GM19240 (cell line): ENCODE results near the gene PRDX2.
A peak's percentile ranks its signal among the peaks of the same experiment; 100 is the strongest.

Experiments
- DNase-seq: peaks from one replicate; pipeline ENCODE4 v3.0.0; 2011; ENCODE audit warnings: low spot score; ENCODE audit not compliant: insufficient read length

The PRDX2 gene

GRCh38 chr19:12782174-12782423 lies 19.5 kb downstream of the PRDX2 start:
- DNase-seq: no peak

- DNase-seq: no peak
Observed at GRCh38 chr19:12779162-12779993, 22.2 kb downstream of the PRDX2 start.

- no peak for DNase-seq
Observed at GRCh38 chr19:12778905-12779161, 22.8 kb downstream of the PRDX2 start.

- no peak for DNase-seq
Observed at GRCh38 chr19:12778017-12778904, 23.3 kb downstream of the PRDX2 start.

- DNase-seq: peak; percentile 68
Observed at GRCh38 chr19:12777217-12778016, 24.2 kb downstream of the PRDX2 start.

- no peak for DNase-seq
Observed at GRCh38 chr19:12774588-12775555, 26.7 kb downstream of the PRDX2 start, which contains the start of gene HOOK2. Gene HOOK2 (minus strand): TSS chr19:12775552. CDS start chr19:12775449, 103 bp downstream.

- DNase-seq: no peak
Observed at GRCh38 chr19:12773571-12773970, 28.0 kb downstream of the PRDX2 start.

GRCh38 chr19:12772323-12772722 lies 29.3 kb downstream of the PRDX2 start:
- no peak for DNase-seq

GRCh38 chr19:12770922-12771321 lies 30.7 kb downstream of the PRDX2 start:
- DNase-seq: no peak

- DNase-seq: no peak
Observed at GRCh38 chr19:12769689-12770088, 31.9 kb downstream of the PRDX2 start.

- no peak for DNase-seq
Observed at GRCh38 chr19:12767666-12768065, 33.9 kb downstream of the PRDX2 start.

GRCh38 chr19:12767150-12767549 lies 34.5 kb downstream of the PRDX2 start:
- DNase-seq: no peak

GRCh38 chr19:12766051-12766521 lies 35.5 kb downstream of the PRDX2 start:
- peak; percentile 84 for DNase-seq

- no peak for DNase-seq
Observed at GRCh38 chr19:12764698-12765097, 36.9 kb downstream of the PRDX2 start.

GRCh38 chr19:12763100-12763499 lies 38.5 kb downstream of the PRDX2 start:
- no peak for DNase-seq

GRCh38 chr19:12759686-12760085 lies 41.9 kb downstream of the PRDX2 start:
- DNase-seq: no peak

GRCh38 chr19:12757544-12758274 lies 43.9 kb downstream of the PRDX2 start:
- DNase-seq: peak; percentile 75

GRCh38 chr19:12756150-12756883 lies 45.3 kb downstream of the PRDX2 start:
- no peak for DNase-seq

- no peak for DNase-seq
Observed at GRCh38 chr19:12754465-12755196, 47.0 kb downstream of the PRDX2 start.
